HepG2 (cell line): Measurements from ENCODE around the gene ARFGEF3. TPM values are rescaled to one million over a fixed set of nuclear protein-coding genes. Genes with fewer than 3 reads are reported as not detected.

Source experiments
- ATAC-seq: fragments of 200-7000 bp; cut with Tn5 transposase; 3 replicates; pipeline ENCODE4 v1.9.1; 2020; ENCODE audit warnings: mild to moderate bottlenecking, moderate library complexity
- BruUV-seq: library from RNA; stranded (reverse); fragments of 400-500 nt; replicated peaks from 2 replicates; lab custom pipeline; 2021; lab: Mats Ljungman, UMichigan
- CTCF ChIA-PET: fragments of 300-600 bp; formaldehyde crosslinking; extraction: SDS; loops from one replicate; lab custom pipeline; 2021; ENCODE audit warnings: low total read pairs, inconsistent platforms, low intra/inter-chr PET ratio; lab: Yijun Ruan, JAX
- POLR2A ChIA-PET: fragments of 350-600 bp; sonication (Branson Sonifier 250); formaldehyde crosslinking; loops from one replicate; lab custom pipeline; 2020; ENCODE audit warnings: antibody characterized with exemption, inconsistent platforms; lab: Yijun Ruan, JAX
- DNase-seq: peaks from one replicate; pipeline ENCODE4 v3.0.0-alpha.2; 2015; ENCODE audit warnings: low spot score
- FAIRE-seq: peaks from 3 replicates; lab custom pipeline; 2011; peaks lifted over from hg19 to GRCh38; lab: Jason Lieb, UNC
- H2AFZ ChIP-seq: one replicate; pipeline ENCODE4 v1.6.1; 2011; ENCODE audit warnings: low read length, inconsistent platforms
- H3K27ac ChIP-seq: fragments of 300-600 bp; 3 replicates; pipeline ENCODE4 v1.8.0; 2011; ENCODE audit warnings: mixed run types, mild to moderate bottlenecking, mixed read lengths, low read length, inconsistent platforms; ENCODE audit not compliant: insufficient read depth; ENCODE audit errors: extremely low read length
- H3K27me3 ChIP-seq, 2 experiments: fragments of 200-600 bp in 1 of 2; 2 replicates in 1 of 2; 3 replicates in 1 of 2; pipeline versions ENCODE4 v1.6.0 to v1.8.0; 2011; ENCODE audit warnings: low read length in 2 of 2, mild to moderate bottlenecking in 2 of 2, moderate library complexity in 2 of 2, inconsistent platforms in 1 of 2; ENCODE audit not compliant: insufficient read depth in 2 of 2, control insufficient read depth in 1 of 2
- H3K36me3 ChIP-seq, 2 experiments: fragments of 200-600 bp in 1 of 2; replicated peaks in 1 of 2; 2 replicates in 1 of 2; 3 replicates in 1 of 2; pipeline versions ENCODE4 v1.5.1 to v1.8.0; 2011; ENCODE audit warnings: low read length in 2 of 2, inconsistent platforms in 1 of 2; ENCODE audit not compliant: insufficient read depth in 2 of 2, control insufficient read depth in 1 of 2
- H3K4me1 ChIP-seq: 2 replicates; pipeline ENCODE4 v1.5.1; 2012; ENCODE audit warnings: low read length, inconsistent platforms; ENCODE audit not compliant: insufficient read depth
- H3K4me2 ChIP-seq: 2 replicates; pipeline ENCODE4 v1.6.0; 2011; ENCODE audit warnings: low read depth, low read length, inconsistent platforms
- H3K4me3 ChIP-seq, 3 experiments: fragments of 200-600 bp in 1 of 3; sonication (generic), shearing (Covaris generic) in 1 of 3; replicated peaks in 1 of 3; 2 replicates each; pipeline ENCODE4 v1.5.1; 2011 to 2016; ENCODE audit warnings: low read length in 3 of 3, inconsistent platforms in 2 of 3, low read depth in 2 of 3, mild to moderate bottlenecking in 2 of 3, control low read depth in 1 of 3, mixed read lengths in 1 of 3; ENCODE audit not compliant: insufficient read depth in 1 of 3
- H3K79me2 ChIP-seq: one replicate; pipeline ENCODE4 v1.6.1; 2011; ENCODE audit warnings: low read length, inconsistent platforms; ENCODE audit not compliant: insufficient read depth
- H3K9ac ChIP-seq: 2 replicates; pipeline ENCODE4 v1.6.0; 2011; ENCODE audit warnings: mild to moderate bottlenecking, low read depth, low read length, inconsistent platforms; ENCODE audit not compliant: insufficient read depth
- H3K9me3 ChIP-seq: 2 replicates; pipeline ENCODE4 v1.5.1; 2012; ENCODE audit warnings: mild to moderate bottlenecking, low read length
- H4K20me1 ChIP-seq: 2 replicates; pipeline ENCODE4 v1.6.0; 2011; ENCODE audit warnings: inconsistent platforms, mild to moderate bottlenecking, low read length, moderate library complexity; ENCODE audit not compliant: insufficient read depth
- AHR ChIP-seq: IDR thresholded peaks from 2 replicates; pipeline ENCODE4 v1.6.1; 2018; ENCODE audit warnings: missing genetic modification reagents, missing compliant biosample characterization
- ATF7 ChIP-seq, 2 experiments: fragments of 450-650 bp in 1 of 2; sonication (generic) in 1 of 2; formaldehyde crosslinking in 1 of 2; IDR thresholded peaks; 2 replicates each; pipeline versions ENCODE4 v1.4.0 to v1.6.1; 2016 to 2020; ENCODE audit warnings: antibody characterized with exemption in 1 of 2, mild to moderate bottlenecking in 1 of 2, missing genetic modification reagents in 1 of 2
- ATRX ChIP-seq: sonication (generic); formaldehyde crosslinking; IDR thresholded peaks from 2 replicates; pipeline ENCODE4 v1.4.0; 2020; ENCODE audit warnings: missing genetic modification reagents, borderline replicate concordance
- HDAC6 ChIP-seq: fragments of 200-600 bp; sonication (generic); IDR thresholded peaks from 2 replicates; pipeline ENCODE4 v1.7.0; 2017; ENCODE audit warnings: mild to moderate bottlenecking, antibody characterized with exemption, low read length, low read depth
- HOXA7 ChIP-seq: sonication (generic); formaldehyde crosslinking; IDR thresholded peaks from 2 replicates; pipeline ENCODE4 v1.8.1; 2022; ENCODE audit warnings: mild to moderate bottlenecking, missing genetic modification reagents, moderate library complexity
- NFE2L2 ChIP-seq: fragments of 150-350 bp; IDR thresholded peaks from 2 replicates; pipeline ENCODE4 v1.6.1; 2014; ENCODE audit warnings: low read length
- PRPF4 ChIP-seq: fragments of 200-400 bp; formaldehyde crosslinking; IDR thresholded peaks from 2 replicates; pipeline ENCODE4 v1.6.1; 2016; ENCODE audit warnings: low read length, low read depth; ENCODE audit not compliant: poor library complexity, severe bottlenecking
- RCOR2 ChIP-seq: IDR thresholded peaks from 2 replicates; pipeline ENCODE4 v1.6.1; 2016; ENCODE audit warnings: missing biosample characterization, missing genetic modification reagents
- REL ChIP-seq: sonication (generic); formaldehyde crosslinking; conservative IDR thresholded peaks from 2 replicates; pipeline ENCODE4 v1.8.0; 2022; ENCODE audit warnings: mild to moderate bottlenecking, missing genetic modification reagents, moderate library complexity
- RFX3 ChIP-seq: IDR thresholded peaks from 2 replicates; pipeline ENCODE4 v1.6.1; 2016; ENCODE audit warnings: missing biosample characterization, missing genetic modification reagents
- SMC3 ChIP-seq: IDR thresholded peaks from 2 replicates; pipeline ENCODE4 v1.6.1; 2011; ENCODE audit warnings: low read length, improper control_type of control experiment
- TAF15 ChIP-seq: fragments of 200-400 bp; formaldehyde crosslinking; IDR thresholded peaks from one replicate; pipeline ENCODE4 v1.6.1; 2018; ENCODE audit warnings: mild to moderate bottlenecking, low read depth, low read length; ENCODE audit not compliant: poor library complexity, severe bottlenecking
- ZEB1 ChIP-seq: IDR thresholded peaks from 2 replicates; pipeline ENCODE4 v1.6.1; 2012; ENCODE audit warnings: mild to moderate bottlenecking, low read depth, inconsistent platforms; ENCODE audit not compliant: insufficient replicate concordance
- ZNF10 ChIP-seq: sonication (generic); formaldehyde crosslinking; IDR thresholded peaks from 2 replicates; pipeline ENCODE4 v1.4.0; 2020; ENCODE audit warnings: mild to moderate bottlenecking, low read depth, missing genetic modification reagents, borderline replicate concordance
- ZNF335 ChIP-seq: sonication (generic); formaldehyde crosslinking; IDR thresholded peaks from 2 replicates; pipeline ENCODE4 v1.4.0; 2020; ENCODE audit warnings: missing genetic modification reagents
- ZNF432 ChIP-seq: sonication (generic); formaldehyde crosslinking; IDR thresholded peaks from 2 replicates; pipeline ENCODE4 v1.5.0; 2020; ENCODE audit warnings: missing genetic modification reagents, mild to moderate bottlenecking, borderline replicate concordance
- ZNF564 ChIP-seq: sonication (generic); formaldehyde crosslinking; IDR thresholded peaks from 2 replicates; pipeline ENCODE4 v1.8.1; 2023; ENCODE audit warnings: mild to moderate bottlenecking, missing genetic modification reagents
- ZNF775 ChIP-seq: sonication (generic); formaldehyde crosslinking; IDR thresholded peaks from 2 replicates; pipeline ENCODE4 v1.4.0; 2020; ENCODE audit warnings: missing genetic modification reagents, mild to moderate bottlenecking, moderate library complexity, borderline replicate concordance
- ZNF777 ChIP-seq: sonication (generic); formaldehyde crosslinking; IDR thresholded peaks from 2 replicates; pipeline ENCODE4 v1.4.0; 2020; ENCODE audit warnings: missing genetic modification reagents
- WGBS: methylation state at CpG from one replicate; pipeline ENCODE4 v1.1.6; 2017; ENCODE audit warnings: low lambda C conversion rate; 5-methylcytosine and 5-hydroxymethylcytosine counted together
- in situ Hi-C: cut with HindIII; loops from 2 replicates; pipeline ENCODE4 v1.10.0; 2017; ENCODE audit warnings: low pct_unique_long_range_greater_than_20kb; ENCODE audit not compliant: extremely low pct_ligation_motif_present
- intact Hi-C: fragments of 100-400 bp; cut with micrococcal nuclease; formaldehyde crosslinking; loops from one replicate; pipeline ENCODE4 v1.10.0; 2022; ENCODE audit not compliant: unreplicated experiment
- polyA plus RNA-seq, 8 experiments: library from polyadenylated mRNA; depleted of rRNA in 3 of 8; stranded (reverse) in 7 of 8; unstranded in 1 of 8; fragments of >200 nt; fragmentation: Illumina TruSeq in 4 of 8; extraction: Trizol in 4 of 8; gene quantifications; 2 replicates each; pipeline versions ENCODE4 v1.2.1 to v1.2.3, GENCODE V29; 2011 to 2016; ENCODE audit warnings: low read depth in 4 of 8, missing spikeins in 1 of 8, mixed read lengths in 1 of 8; ENCODE audit not compliant: insufficient read depth in 1 of 8
- total RNA-seq, 5 experiments: library from RNA; depleted of rRNA; stranded (reverse); fragments of >200 nt; fragmentation: Illumina TruSeq; extraction: Trizol; gene quantifications; 2 replicates each; pipeline ENCODE4 v1.2.3, GENCODE V29; 2016; ENCODE audit warnings: low read depth in 1 of 5
- TF ChIP-seq, protein P1 (sequence below): sonication (generic); formaldehyde crosslinking; IDR thresholded peaks from 2 replicates; pipeline ENCODE4 v1.9.0; 2021; ENCODE audit warnings: missing genetic modification reagents, mild to moderate bottlenecking, borderline replicate concordance

ARFGEF3 gene
- total and polyA plus RNA-seq, 2 of the 13 experiments (the other 11 are each of a cell fraction or from before 2014, with no cell fraction given), result 0.60 to 2.6 TPM

DNA sequence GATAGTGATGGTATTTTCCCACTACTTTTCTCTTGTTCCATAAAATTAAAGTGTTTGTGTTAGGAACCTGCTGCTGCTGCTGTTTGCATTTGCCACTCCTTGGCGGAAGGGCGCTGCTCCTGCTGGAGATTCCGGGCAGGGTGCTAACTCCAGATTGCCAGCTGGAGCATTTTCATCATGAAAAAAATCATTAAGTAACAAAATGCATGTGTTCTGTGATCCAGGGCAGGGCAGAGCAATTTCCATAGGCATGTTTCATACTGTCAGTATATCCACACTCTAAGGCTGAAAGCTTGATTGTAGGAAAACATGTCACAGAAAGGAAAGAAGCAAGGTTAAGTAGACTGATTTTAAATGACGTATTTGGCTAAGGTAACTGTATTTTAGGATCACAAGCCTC is 32.5 kb downstream of the ARFGEF3 start:
- intact Hi-C loops, result no loop called here
- H3K4me1 ChIP-seq, result no peaks in the 10 kb centered on the region
- no peak for TF ChIP-seq HDAC6
- no peak for TF ChIP-seq ZNF432 (CRISPR knock-in tag)
- TF ChIP-seq NFE2L2, result no peak
- no peak for TF ChIP-seq ZNF564 (CRISPR knock-in tag)
- no peak for TF ChIP-seq SMC3
- no peak for TF ChIP-seq ZNF335 (CRISPR knock-in tag)
- no peak for TF ChIP-seq ATRX
- no peak for TF ChIP-seq HOXA7 (CRISPR knock-in tag)
- no peak for TF ChIP-seq ZNF10 (CRISPR knock-in tag)
- TF ChIP-seq, all 625 proteins: peak for 0
- H2AFZ ChIP-seq, result no peak overlapping the region
- no peak overlapping the region for H3K4me2 ChIP-seq
- no peaks in the 10 kb centered on the region for H4K20me1 ChIP-seq
- no peak overlapping the region for H3K4me3 ChIP-seq
- WGBS, result 83% methylated on average over 4 of the region's 4 CpGs
- no peak for ATAC-seq
- no peak for FAIRE-seq
- no peaks in the 10 kb centered on the region for H3K79me2 ChIP-seq
- H3K27ac ChIP-seq, result no peak overlapping the region
- in situ Hi-C loops, result no loop called here
- H3K27me3 ChIP-seq, result no peaks in the 10 kb centered on the region
- CTCF ChIA-PET, result no interaction called here
- POLR2A ChIA-PET, result no interaction called here
- no peak overlapping the region for H3K9ac ChIP-seq
- DNase-seq, result no peak
- H3K36me3 ChIP-seq, result no peaks in the 10 kb centered on the region
- BruUV-seq, result no TSS peak
- H3K9me3 ChIP-seq, result no peaks in the 10 kb centered on the region

DNA sequence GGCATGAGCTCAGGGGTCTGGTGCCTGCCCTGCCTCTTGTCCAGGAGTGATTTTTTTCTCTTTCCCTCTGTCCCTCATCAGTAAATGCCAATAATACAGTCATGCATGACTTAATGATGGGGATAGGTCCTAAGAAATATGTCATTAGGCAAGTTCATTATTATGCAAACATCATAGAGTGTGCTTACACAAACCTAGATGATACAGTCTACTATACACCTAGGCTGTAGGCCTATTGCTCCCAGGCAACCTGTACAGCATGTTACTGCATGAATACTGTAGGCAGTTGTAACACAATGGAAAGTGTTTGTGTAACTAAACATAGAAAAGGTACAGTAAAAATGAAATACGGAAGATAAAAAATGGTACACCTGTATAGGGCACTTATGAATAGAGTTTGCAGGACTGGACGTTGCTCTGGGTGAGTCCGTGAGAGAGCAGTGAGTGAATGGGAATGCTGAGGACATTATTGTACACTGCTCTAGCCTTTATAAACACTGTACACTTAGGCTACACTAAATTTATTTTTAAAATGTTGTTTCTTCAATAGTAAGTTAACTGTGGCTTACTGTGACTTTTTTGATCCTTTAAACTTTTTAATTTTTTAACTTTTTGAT is 34.5 kb downstream of the ARFGEF3 start:
- FAIRE-seq (no peak), DNase-seq (no peak), ATAC-seq (no peak)
- no peak overlapping the region for H3K4me3 ChIP-seq
- no peaks in the 10 kb centered on the region for H4K20me1 ChIP-seq
- 65% methylated on average over 3 of the region's 3 CpGs for WGBS
- no peak overlapping the region for H3K9ac ChIP-seq
- H3K36me3 ChIP-seq, result no peaks in the 10 kb centered on the region
- H3K4me1 ChIP-seq, result no peaks in the 10 kb centered on the region
- H3K27ac ChIP-seq, result no peak overlapping the region
- BruUV-seq, result no TSS peak
- no peak overlapping the region for H2AFZ ChIP-seq
- POLR2A ChIA-PET, result no interaction called here
- no peaks in the 10 kb centered on the region for H3K27me3 ChIP-seq
- no peak overlapping the region for H3K4me2 ChIP-seq
- no peaks in the 10 kb centered on the region for H3K9me3 ChIP-seq
- CTCF ChIA-PET, result no interaction called here
- H3K79me2 ChIP-seq, result no peaks in the 10 kb centered on the region
- intact Hi-C loops (no loop called here), in situ Hi-C loops (no loop called here)
- TF ChIP-seq RFX3 (CRISPR knock-in tag) (no peak), PRPF4 (no peak), REL (no peak), ATF7 (IDR thresholded peaks at IDR 0.05) (no peak), ATF7 (CRISPR knock-in tag; IDR thresholded peaks at IDR 0.05) (no peak), ZEB1 (no peak), AHR (CRISPR knock-in tag) (no peak), RCOR2 (no peak), TAF15 (no peak), ZNF775 (CRISPR knock-in tag) (no peak), ZNF777 (CRISPR knock-in tag) (no peak)
- TF ChIP-seq, protein P1, sequence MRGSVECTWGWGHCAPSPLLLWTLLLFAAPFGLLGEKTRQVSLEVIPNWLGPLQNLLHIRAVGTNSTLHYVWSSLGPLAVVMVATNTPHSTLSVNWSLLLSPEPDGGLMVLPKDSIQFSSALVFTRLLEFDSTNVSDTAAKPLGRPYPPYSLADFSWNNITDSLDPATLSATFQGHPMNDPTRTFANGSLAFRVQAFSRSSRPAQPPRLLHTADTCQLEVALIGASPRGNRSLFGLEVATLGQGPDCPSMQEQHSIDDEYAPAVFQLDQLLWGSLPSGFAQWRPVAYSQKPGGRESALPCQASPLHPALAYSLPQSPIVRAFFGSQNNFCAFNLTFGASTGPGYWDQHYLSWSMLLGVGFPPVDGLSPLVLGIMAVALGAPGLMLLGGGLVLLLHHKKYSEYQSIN (CRISPR knock-in tag), result no peak
